IPS DF 4.7 (cell line): Measurements from ENCODE around the gene ABR.
"Not testable (repeated sequence)": the region's sequence is repeated elsewhere in the genome, so short reads cannot be mapped to it uniquely, and the experiment has no call there.

Experiments
- DNase-seq: peaks from one replicate; pipeline ENCODE4 v3.0.0-alpha.2; 2013; ENCODE audit warnings: low spot score; ENCODE audit errors: extremely low read depth

The ABR gene

DNA sequence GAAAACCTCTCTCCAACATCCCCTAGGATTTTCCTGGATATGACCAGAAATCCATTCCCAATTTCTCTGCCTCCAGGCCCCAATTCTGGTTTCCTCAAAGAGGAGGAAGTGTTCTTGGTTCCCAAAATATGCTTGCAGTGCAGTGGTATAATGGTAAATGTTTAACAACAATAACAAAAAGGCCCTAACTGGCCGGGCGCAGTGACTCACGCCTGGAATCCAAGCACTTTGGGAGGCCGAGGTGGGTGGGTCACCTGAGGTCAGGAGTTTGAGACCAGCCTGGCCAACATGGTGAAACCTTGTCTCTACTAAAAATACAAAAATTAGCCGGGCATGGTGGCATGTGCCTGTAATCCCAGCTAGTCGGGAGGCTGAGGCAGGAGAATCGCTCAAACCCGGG, 184.5 kb downstream of the ABR start:
- DNase-seq, result not testable (repeated sequence)

DNA sequence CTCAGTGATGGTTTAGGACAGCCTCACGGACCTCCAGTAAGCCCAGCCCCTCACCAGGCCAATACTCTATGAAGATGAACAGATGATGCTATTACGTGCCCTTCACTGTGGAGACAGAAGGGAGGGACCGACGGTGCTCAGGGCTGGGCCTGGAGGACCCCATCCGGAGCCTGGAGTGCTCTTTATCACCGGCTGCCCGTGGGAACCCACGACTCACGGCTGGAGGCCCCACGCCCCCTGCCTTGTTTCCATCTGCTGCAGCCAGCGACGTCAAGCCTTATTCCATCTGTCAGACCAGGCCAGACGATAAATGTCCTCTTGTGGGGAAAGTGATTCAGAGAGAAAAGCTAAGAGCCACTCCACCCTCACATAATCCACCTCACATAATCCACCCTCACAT, 186.8 kb downstream of the ABR start:
- DNase-seq, result no peak

DNA sequence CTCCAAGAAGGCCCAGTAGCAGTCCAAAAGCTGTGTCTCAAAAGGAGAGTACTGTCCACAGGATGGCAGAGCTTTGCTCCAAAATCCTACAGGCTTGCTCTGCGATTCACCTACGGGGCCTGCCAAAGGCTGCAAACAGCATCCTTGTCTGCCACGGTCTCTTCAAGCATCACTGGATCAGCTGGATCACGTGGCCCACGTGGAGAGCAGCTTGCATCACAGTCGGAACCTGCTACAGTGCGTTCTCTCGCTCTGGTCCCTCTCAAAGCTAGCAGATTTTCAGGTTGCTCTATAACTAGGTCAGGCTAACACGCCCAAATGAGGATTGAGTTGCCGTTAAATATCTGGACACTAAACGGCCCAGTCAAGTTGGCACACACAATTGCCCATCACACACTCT, 191.2 kb downstream of the ABR start:
- DNase-seq, result no peak

DNA sequence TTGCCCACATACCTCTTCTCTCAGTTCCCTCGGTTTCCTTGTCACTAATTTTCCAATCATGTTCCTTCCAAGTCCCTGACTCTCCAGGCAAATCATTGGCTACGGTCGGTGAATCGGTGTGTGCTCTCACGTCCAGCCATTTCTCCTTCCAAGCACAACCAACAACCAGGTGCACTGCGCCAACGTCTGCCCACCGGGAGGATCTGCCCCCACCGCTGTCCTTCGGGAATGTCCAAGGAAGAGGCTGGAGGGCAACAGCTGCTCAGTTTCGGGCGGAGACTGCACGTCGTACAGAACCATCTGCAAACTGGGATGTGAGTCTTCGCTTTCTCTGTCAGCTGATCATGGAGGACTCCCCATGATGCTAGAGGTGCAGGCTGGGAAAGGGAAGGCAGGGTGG, 191.8 kb downstream of the ABR start:
- no peak for DNase-seq

DNA sequence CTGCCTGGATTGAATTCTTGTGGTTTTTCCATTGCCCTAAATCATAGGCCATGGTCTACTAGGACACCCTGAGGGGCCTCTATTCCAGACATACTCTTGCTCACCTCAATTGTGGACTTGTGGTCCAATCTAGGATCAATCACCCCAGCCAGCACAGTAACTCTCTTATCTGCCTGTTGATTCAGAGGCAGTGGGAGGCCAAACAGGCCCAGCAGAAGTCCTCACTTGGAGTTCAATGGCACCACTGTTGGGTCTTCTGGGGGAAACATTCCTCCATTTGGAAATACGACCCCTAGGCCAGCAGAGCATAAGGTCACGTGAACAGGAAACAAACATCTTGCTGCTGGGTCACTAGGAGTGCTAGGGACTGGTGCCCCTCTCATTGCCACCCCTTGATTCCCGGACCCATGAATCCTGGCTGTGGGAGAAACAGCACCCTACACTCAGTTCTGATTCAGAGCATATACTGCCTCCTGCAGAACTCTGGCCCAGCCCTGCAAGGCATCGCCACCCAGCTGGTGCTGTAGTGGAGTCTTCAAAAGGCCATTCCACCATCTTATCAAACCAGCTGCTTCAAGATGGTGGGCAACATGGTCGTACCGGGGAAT, 193.4 kb downstream of the ABR start:
- DNase-seq, result no peak

DNA sequence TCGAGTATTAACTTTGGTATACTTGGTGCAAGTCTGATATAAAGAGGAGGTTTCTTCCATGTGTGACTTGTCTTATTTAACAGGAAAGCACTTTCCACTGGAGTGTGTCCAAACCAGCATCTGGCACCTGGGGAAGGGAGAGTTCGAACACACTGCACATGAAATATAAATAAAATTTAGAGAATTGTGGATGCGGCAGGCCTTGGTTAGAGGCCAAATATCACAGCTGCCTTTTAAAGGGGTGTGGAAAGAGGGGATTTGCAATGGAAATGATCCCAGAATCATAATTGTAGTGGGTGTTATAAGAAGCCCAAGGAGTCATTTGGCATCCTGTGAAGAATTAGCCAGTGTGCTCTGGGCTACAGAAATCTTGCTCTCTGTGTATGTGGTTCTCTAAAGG, 195.9 kb downstream of the ABR start:
- no peak for DNase-seq

DNA sequence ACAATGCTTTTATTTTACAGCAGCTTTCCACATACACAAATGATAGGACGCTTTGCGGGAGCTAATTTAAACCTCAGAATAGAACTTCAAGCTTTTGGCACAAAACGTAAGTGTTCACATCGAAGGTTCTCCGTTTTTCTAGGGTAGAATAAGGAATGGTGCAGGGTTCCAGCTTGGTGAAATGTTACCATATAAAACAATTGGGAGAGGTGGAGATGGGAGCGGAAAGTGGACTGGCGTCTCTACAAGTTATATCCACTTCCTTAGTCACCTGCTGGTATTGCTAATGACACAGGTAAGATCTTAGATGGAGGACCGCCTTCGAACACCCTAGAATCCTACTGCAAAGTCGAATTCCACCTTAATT, 198.5 kb downstream of the ABR start:
- no peak for DNase-seq

DNA sequence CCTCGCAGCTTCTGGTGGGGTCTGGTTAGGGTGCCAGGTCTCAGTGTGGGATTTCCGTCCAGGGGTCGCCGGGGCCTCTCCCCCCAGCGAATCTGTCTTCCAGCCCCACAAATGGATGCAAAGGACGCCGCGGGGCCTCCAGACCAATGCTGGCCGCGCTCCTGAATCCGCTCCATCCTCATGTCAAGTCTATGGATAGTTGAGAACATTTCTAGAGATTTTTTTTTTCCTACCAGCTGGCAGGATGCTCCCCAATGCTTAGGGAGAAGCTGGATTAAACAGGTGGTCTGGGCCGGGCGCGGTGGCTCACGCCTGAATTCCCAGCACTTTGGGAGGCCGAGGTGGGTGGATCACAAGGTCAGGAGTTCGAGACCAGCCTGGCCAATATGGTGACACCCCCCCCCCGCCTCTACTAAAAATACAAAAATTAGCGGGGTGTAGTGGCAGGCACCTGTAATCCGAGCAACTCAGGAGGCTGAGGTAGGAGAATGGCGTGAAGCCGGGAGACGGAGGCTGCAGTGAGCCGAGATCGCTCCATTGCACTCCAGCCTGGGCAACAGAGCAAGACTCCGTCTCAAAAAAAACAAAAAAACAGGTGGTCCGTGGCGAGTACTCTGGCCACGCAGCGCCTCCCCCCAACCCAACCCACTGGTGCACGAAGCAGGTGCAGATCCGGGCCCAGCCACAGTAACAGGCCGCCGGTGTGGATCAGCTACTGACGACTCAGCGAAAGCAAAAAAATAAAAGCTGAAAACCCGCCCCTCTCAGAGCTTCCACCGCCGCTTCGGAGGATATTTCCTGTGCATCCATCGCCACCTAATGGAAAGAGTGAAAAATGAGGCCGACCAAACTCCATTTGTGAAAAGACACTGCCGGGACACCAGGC, 199.1 kb downstream of the ABR start:
- no peak for DNase-seq

DNA sequence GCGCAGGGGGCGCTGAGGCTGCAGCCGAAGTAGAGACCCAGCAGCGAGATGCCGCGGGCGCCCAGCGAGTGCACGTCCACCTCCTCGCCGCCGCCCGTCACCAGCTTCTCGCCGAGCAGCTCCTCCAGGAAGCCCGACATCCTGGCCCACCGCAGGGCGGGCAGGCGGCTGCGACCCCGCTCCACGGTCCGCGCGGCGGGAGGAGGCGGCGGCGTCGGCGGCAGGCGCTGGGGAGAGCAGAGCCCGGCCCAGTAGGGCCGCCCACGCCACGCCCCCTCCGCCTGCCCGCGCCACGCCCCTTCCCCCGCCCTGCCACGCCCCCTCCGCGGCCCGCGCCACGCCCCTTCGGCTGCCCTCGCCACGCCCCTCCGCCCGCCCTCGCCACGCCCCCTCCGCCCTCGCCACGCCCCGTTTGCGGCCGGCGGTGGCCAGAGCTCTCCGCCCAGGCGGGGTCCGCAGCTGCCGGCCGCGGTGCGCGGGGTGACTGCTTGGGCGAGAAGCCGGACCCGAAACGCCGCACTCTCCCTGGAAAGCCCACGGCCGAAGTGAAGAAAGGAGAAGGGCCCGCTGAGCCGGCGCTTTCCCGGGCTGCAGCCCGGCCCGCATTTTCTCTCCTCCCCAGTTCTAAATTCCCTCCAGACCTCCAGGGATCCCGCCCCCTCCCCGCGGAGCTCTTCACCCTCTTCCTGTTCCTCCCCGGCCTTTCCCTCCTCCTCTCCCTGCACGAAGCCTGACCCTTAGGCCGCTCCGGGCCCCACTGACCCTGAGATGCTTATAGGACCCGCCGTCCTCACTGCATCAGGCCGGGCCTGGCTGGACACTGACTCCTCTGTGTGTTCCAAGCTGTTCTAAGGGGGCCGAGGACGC, 200.0 kb downstream of the ABR start, which contains the start of gene NXN:
Gene NXN (minus strand): TSS at position 238 of the 867 bp plus-strand sequence.
- no peak for DNase-seq

DNA sequence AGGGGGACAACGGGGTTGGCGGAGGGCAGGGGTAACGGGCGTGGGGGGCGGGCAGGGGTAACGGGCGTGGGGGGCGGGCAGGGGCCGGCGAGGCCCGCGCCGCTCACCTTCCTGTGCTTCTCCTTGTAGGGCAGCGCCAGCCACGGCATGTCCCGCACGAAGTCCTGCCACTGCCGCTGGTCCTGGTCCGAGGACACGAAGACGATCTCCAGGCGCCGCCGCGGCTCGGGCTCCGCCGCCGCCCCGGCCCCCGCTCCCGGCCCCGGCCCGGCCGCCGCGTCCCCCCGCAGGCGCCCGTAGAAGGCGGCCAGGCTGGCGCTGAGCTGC, 200.6 kb downstream of the ABR start:
- no peak for DNase-seq

DNA sequence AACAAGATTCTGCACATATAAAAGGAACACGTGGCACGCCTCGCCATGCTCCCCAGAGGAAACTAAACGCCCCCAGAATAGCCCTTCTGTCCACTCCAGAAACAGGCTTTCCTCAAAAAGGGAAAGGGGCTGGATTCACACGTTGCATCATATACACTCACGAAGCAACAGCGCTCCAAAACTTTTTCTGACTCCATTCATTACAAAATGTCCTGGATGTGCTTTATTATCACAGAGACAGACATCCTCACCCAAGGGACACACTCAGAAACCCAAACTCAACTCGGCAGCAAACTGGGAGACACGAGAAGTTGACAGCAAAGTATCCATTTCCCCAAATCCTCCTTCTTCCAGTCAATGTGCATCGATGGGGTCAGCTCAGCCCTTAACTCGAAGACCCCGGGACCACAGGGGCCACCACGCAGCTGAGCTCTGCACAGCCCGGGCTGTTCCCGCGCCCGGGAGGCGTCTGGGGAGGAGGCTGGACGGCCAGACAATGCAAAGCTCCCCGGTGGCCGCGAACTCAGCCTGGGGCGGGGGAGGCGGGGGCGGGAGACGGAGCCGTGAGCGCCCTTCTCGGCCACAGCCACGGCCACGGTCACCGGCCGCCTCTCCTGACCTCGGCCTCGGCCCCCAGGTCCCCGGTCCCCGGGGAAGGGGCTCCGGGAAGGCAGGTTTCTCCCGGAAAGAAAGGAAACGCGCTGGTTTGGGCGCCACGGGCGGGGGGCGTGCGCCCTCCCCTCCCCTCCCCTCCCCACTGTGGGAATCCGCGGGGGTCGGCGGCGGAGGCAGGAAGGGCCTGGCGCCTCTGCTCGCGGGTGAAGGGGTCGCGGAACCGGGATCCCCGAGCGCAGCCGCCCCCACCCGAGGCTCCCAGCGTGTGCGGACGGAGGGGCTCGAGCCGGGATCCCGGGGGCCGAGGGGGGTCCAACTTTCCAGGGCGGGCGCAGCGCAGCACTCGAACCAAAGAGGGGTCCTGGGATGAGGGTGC, 201.4 kb downstream of the ABR start:
- no peak for DNase-seq

DNA sequence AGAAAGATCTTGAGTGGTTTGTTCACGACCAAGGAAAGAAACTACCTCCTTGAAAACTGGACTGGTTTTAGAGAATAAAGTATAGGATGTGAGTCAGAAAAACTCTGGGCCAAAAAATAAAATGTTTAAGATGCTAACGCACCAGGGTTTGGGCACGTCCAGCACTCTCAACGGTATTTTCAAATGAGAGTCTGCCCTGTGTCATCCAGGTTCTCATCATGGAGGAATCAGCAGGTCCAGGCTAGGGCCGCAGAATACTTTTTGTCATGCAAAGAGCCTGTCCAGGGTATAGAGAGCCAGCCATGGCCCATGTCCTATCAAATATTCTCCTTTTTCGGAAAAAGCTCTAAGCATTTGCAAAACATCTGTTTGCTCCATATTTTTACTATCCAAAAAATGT, 202.6 kb downstream of the ABR start:
- no peak for DNase-seq

DNA sequence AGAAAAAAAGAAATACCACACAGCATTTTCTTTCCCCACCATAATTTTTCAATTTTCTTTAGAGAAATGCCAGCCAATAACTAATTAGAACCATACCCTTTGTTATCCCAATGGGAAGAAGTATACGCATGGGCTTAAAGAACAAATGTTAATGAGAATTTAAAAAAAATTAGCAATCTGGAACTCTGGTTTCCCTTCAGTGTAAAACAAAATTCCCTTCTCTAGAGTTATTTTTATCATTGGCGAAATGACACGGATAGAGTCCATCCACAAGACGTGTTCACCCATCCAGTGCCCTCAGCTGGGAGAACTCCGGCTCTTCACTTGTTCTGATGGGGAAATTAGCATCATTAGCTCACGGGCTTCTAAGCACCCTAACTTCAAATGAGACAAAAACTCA, 203.5 kb downstream of the ABR start:
- DNase-seq, result no peak

DNA sequence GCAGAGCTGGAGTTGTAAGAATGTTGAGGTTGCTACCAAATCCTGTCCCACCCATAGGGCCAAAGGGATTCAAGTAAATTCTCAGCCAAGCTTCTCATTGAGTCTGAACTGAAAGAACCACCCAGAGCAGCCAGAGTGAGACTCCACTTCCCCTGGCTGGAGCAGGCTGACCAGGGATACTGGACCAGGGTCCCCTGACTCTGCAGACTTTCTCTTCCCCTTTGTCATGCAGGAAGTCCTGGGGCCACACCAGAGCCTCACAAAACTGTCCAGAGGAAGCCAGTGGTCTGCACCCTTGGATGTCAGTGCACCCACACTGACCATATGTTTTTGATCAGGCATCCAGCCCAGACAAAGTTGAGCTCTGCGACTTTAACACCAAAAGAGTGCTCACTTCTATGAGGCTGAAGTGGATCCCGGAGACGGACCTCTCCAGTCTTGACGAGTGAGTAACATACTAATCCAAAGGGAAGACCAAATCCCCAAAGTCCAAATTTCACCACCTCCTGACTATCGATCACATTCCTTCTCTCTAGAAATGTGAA, 204.3 kb downstream of the ABR start:
- DNase-seq, result no peak

DNA sequence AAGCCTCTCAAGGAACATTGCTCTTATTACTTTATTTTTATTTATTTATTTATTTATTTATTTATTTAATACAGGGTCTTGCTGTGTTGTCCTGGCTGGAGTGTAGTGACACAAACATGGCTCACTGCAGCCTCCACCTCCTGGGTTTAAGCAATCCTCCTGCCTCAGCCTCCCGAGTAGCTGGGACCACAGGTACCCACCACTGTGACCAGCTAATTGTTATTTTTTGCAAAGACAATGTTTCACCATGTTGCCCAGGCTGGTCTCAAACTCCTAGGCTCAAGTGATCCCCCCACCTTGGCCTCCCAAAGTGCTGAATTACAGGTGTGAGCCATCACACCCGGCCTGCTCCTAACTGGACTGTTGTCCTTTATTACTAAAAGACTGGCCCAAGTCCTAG, 205.0 kb downstream of the ABR start:
- not testable (repeated sequence) for DNase-seq

DNA sequence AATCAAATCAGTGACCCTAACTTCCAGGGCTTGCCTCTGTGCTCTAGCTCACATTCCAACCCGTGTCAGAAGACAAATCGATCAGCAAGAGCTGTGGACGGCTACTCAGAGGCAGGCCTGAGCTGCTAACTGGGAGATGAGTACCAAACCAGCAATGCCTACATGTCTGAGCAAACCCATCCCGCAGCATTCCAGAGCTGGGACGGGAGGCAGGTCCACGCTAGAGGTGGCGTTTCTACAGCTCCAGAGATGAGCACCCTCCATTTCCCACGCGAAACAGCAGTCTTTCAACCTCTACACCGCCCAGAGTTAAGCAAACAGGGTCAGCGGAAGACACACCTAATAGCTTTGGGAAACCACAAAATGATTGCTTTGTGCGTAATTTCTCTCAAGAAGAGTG, 206.7 kb downstream of the ABR start:
- no peak for DNase-seq

DNA sequence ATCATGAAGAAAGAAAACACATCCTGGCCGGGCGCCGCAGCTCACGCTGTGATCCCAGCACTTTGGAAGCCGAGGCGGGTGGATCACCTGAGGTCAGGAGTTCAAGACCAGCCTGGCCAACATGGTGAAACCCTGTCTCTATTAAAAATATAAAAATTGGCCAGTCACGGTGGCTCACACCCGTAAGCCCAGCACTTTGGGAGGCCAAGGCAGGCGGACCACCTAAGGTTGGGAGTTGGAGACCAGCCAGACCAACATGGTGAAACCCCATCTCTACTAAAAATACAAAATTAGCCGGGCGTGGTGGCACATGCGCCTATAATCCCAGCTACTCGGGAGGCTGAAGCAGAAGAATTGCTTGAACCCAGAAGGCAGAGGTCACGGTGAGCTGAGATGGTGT, 207.9 kb downstream of the ABR start:
- not testable (repeated sequence) for DNase-seq

DNA sequence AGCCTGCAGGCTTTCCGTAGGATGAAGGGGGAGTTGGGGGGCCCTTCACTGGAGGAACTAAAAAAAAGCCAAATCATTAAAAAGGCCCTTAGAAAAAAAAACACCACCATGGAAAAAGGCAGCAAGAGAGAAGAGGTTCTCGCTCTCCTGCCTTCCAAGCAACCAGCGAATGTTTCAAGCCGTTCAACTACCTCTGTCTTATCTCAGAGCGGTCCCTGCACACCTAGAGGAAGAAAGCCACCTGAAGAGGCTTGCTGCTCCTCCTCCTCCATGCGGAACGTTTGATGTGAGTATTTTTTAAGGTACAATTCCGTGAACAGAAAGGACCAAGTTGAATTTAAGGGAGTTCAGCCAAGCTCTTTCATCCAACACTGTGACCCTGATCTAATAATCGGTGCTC, 209.4 kb downstream of the ABR start:
- DNase-seq, result no peak

DNA sequence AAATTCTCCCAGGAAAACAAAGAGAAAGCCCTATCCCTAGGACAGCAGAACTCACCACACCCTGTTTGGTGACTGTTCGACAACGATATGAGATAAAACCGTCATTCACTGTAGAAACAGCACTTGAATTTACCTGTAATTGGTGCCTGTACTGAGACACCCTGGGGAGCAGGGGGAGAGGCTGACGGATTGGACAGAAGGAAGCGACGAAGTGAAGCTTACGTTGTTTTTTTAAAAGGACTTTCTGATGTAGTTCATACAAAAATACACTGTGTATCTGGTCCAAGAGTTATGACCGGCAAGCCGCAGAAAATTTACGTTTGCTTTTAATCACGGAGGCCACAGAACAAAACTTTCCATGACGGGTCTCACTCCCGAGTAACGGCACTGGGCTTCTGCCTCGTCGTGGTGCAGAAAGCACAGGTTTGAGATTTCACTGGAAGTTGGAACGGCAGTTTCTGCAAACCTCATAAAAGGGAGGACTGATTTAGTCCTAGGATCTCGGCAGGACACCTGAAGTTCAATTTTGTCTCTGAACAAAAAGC, 209.9 kb downstream of the ABR start:
- no peak for DNase-seq
